NT2/D1 (cell line): Measurements from ENCODE around the gene PCSK9.
"Not testable (repeated sequence)": the region's sequence is repeated elsewhere in the genome, so short reads cannot be mapped to it uniquely, and the experiment has no call there.

Experiments used
- DNase-seq: peaks from one replicate; pipeline ENCODE4 v3.0.0-alpha.2; 2011; ENCODE audit warnings: low read depth, low spot score
- H3K27me3 ChIP-seq: 2 replicates; pipeline ENCODE4 v1.6.0; 2011; ENCODE audit warnings: mild to moderate bottlenecking; ENCODE audit not compliant: insufficient read length, insufficient read depth
- H3K36me3 ChIP-seq: 2 replicates; pipeline ENCODE4 v1.6.1; 2011; ENCODE audit warnings: mild to moderate bottlenecking, low read length, mixed read lengths; ENCODE audit not compliant: insufficient read depth, insufficient read length
- H3K4me1 ChIP-seq: 2 replicates; pipeline ENCODE4 v1.5.1; 2011; ENCODE audit not compliant: insufficient read depth, insufficient read length
- H3K4me3 ChIP-seq: 2 replicates; pipeline ENCODE4 v1.5.1; 2011; ENCODE audit warnings: low read depth; ENCODE audit not compliant: insufficient read length
- H3K9ac ChIP-seq: 2 replicates; pipeline ENCODE4 v1.6.0; 2011; ENCODE audit warnings: low read depth; ENCODE audit not compliant: insufficient read length
- H3K9me3 ChIP-seq: 2 replicates; pipeline ENCODE4 v1.5.1; 2011; ENCODE audit warnings: mild to moderate bottlenecking, low read length; ENCODE audit not compliant: insufficient read depth
- SUZ12 ChIP-seq: IDR thresholded peaks from 2 replicates; pipeline ENCODE4 v1.6.1; 2011; ENCODE audit not compliant: insufficient read length, insufficient read depth; ENCODE audit errors: extremely low read depth
- YY1 ChIP-seq: IDR thresholded peaks from 2 replicates; pipeline ENCODE4 v1.6.1; 2011; ENCODE audit not compliant: insufficient read length, insufficient read depth
- ZNF274 ChIP-seq: IDR thresholded peaks from 2 replicates; pipeline ENCODE4 v1.6.1; 2011; ENCODE audit warnings: mild to moderate bottlenecking, low read depth, low read length

PCSK9 gene

GRCh38 chr1:55010194-55010886, 29.0 kb upstream of the PCSK9 start:
- Histone ChIP-seq H3K9me3 (peaks cover 16% of the 10 kb centered on the region; the same call in 1 of the 2 replicates), H3K4me1 (peaks cover 16% of the 10 kb centered on the region), H3K36me3 (no peaks in the 10 kb centered on the region), H3K9ac (no peak overlapping the region), H3K4me3 (no peak overlapping the region), H3K27me3 (no peaks in the 10 kb centered on the region)
- no peak for DNase-seq
- TF ChIP-seq YY1 (no peak), SUZ12 (no peak), ZNF274 (no peak)

GRCh38 chr1:55010887-55011217, 28.5 kb upstream of the PCSK9 start:
- no peak for DNase-seq
- Histone ChIP-seq H3K27me3 (no peaks in the 10 kb centered on the region), H3K4me1 (peaks cover 16% of the 10 kb centered on the region), H3K36me3 (no peaks in the 10 kb centered on the region), H3K9ac (no peak overlapping the region), H3K9me3 (peaks cover 16% of the 10 kb centered on the region; the same call in 1 of the 2 replicates), H3K4me3 (no peak overlapping the region)
- TF ChIP-seq ZNF274 (no peak), YY1 (no peak), SUZ12 (no peak)

GRCh38 chr1:55012661-55013060, 26.7 kb upstream of the PCSK9 start:
- Histone ChIP-seq H3K9me3 (peaks cover 16% of the 10 kb centered on the region; the same call in 1 of the 2 replicates), H3K4me3 (no peak overlapping the region), H3K9ac (no peak overlapping the region), H3K27me3 (no peaks in the 10 kb centered on the region), H3K36me3 (no peaks in the 10 kb centered on the region), H3K4me1 (peaks cover 16% of the 10 kb centered on the region)
- no peak for DNase-seq
- TF ChIP-seq ZNF274 (no peak), YY1 (no peak), SUZ12 (no peak)

- no peak for DNase-seq
- no peak overlapping the region for H3K4me3 ChIP-seq
- no peak for TF ChIP-seq SUZ12
- TF ChIP-seq ZNF274: no peak
- TF ChIP-seq YY1: no peak
- no peaks in the 10 kb centered on the region for H3K27me3 ChIP-seq
- no peaks in the 10 kb centered on the region for H3K9me3 ChIP-seq
- H3K4me1 ChIP-seq: peaks cover 22% of the 10 kb centered on the region
- no peak overlapping the region for H3K9ac ChIP-seq
- H3K36me3 ChIP-seq: no peaks in the 10 kb centered on the region
Observed at GRCh38 chr1:55015123-55015522, 24.2 kb upstream of the PCSK9 start.

- H3K36me3 ChIP-seq: no peaks in the 10 kb centered on the region
- H3K4me3 ChIP-seq: no peak overlapping the region
- DNase-seq: no peak
- no peaks in the 10 kb centered on the region for H3K9me3 ChIP-seq
- H3K27me3 ChIP-seq: no peaks in the 10 kb centered on the region
- H3K4me1 ChIP-seq: peaks cover 16% of the 10 kb centered on the region
- H3K9ac ChIP-seq: no peak overlapping the region
- TF ChIP-seq SUZ12 (no peak), YY1 (no peak), ZNF274 (no peak)
Observed at GRCh38 chr1:55015731-55016620, 23.4 kb upstream of the PCSK9 start.

GRCh38 chr1:55018395-55018794, 21.0 kb upstream of the PCSK9 start:
- TF ChIP-seq ZNF274: no peak
- no peak for TF ChIP-seq SUZ12
- no peak for TF ChIP-seq YY1
- no peak for DNase-seq
- no peak overlapping the region for H3K4me3 ChIP-seq
- no peaks in the 10 kb centered on the region for H3K27me3 ChIP-seq
- no peaks in the 10 kb centered on the region for H3K36me3 ChIP-seq
- H3K4me1 ChIP-seq: peaks cover 20% of the 10 kb centered on the region
- H3K9ac ChIP-seq: no peak overlapping the region
- H3K9me3 ChIP-seq: no peaks in the 10 kb centered on the region; the same call in 1 of the 2 replicates

GRCh38 chr1:55021942-55022546, 17.3 kb upstream of the PCSK9 start:
- no peaks in the 10 kb centered on the region for H3K27me3 ChIP-seq
- peaks cover 20% of the 10 kb centered on the region for H3K4me1 ChIP-seq
- no peaks in the 10 kb centered on the region; the same call in 1 of the 2 replicates for H3K9me3 ChIP-seq
- no peaks in the 10 kb centered on the region for H3K36me3 ChIP-seq
- no peak overlapping the region for H3K4me3 ChIP-seq
- DNase-seq: peak; percentile 99
- TF ChIP-seq ZNF274 (no peak), SUZ12 (no peak), YY1 (no peak)
- H3K9ac ChIP-seq: peak overlapping the region; percentile 58

GRCh38 chr1:55024163-55024562, 15.2 kb upstream of the PCSK9 start:
- H3K4me1 ChIP-seq: peaks cover 17% of the 10 kb centered on the region
- not testable (repeated sequence) for H3K36me3 ChIP-seq, H3K27me3 ChIP-seq, H3K9ac ChIP-seq, H3K9me3 ChIP-seq, H3K4me3 ChIP-seq, DNase-seq

GRCh38 chr1:55026682-55027081, 12.7 kb upstream of the PCSK9 start:
- H3K9me3 ChIP-seq, DNase-seq, H3K4me1 ChIP-seq, H3K9ac ChIP-seq, H3K4me3 ChIP-seq, H3K36me3 ChIP-seq, H3K27me3 ChIP-seq: not testable (repeated sequence)

- not testable (repeated sequence) for H3K9ac ChIP-seq, H3K36me3 ChIP-seq, H3K9me3 ChIP-seq, H3K27me3 ChIP-seq, DNase-seq, H3K4me1 ChIP-seq, H3K4me3 ChIP-seq
Observed at GRCh38 chr1:55031098-55031497, 8.2 kb upstream of the PCSK9 start.
